Hypothalamus (tissue), 51 donors: ENCODE data around the gene NUTF2.
A peak's percentile ranks its signal among the peaks of the same experiment; 100 is the strongest.
"Not testable (repeated sequence)": the region's sequence is repeated elsewhere in the genome, so short reads cannot be mapped to it uniquely, and the experiment has no call there.

Source experiments
- DNase-seq, 51 donors: peaks; one replicate each; lab custom pipeline; 2025; lab: John Stamatoyannopoulos, UW

NUTF2 gene

GRCh38 chr16:67883146-67883871, 36.6 kb downstream of the NUTF2 start:
- peak in 2 of 51 donors; percentile 15 to 16 for DNase-seq

- peak in 33 of 51 donors; percentile 3 to 64 (median 27) for DNase-seq
Observed at GRCh38 chr16:67883872-67884261, 37.1 kb downstream of the NUTF2 start.

- DNase-seq = peak; percentile 14 to 95 (median 83)
Observed at GRCh38 chr16:67884684-67885083, 38.0 kb downstream of the NUTF2 start, which contains the start of gene NRN1L. NRN1L (plus strand) TSS chr16:67884885; CDS start chr16:67884904, 19 bp downstream.

GRCh38 chr16:67885545-67885944, 38.8 kb downstream of the NUTF2 start:
- DNase-seq = no peak

- DNase-seq = no peak
Observed at GRCh38 chr16:67885976-67886375, 39.2 kb downstream of the NUTF2 start.

- DNase-seq = no peak
Observed at GRCh38 chr16:67886387-67886786, 39.7 kb downstream of the NUTF2 start.

GRCh38 chr16:67888331-67888730, 41.6 kb downstream of the NUTF2 start:
- peak in 2 of 51 donors; percentile 8 to 14 for DNase-seq

GRCh38 chr16:67892375-67892774, 45.6 kb downstream of the NUTF2 start:
- DNase-seq = no peak

GRCh38 chr16:67892899-67893742, 46.4 kb downstream of the NUTF2 start, which contains the start of gene PSKH1:
PSKH1 (plus strand) TSS chr16:67893254; CDS start chr16:67908750, 15,496 bp downstream.
- DNase-seq = peak; percentile 43 to 98 (median 94)

GRCh38 chr16:67893743-67894399, 47.1 kb downstream of the NUTF2 start:
- DNase-seq = peak in 1 of 51 donors; percentile 55

- DNase-seq = peak in 10 of 51 donors; percentile 6 to 48 (median 17)
Observed at GRCh38 chr16:67897231-67897630, 50.5 kb downstream of the NUTF2 start.

GRCh38 chr16:67901734-67902133, 55.0 kb downstream of the NUTF2 start:
- DNase-seq = no peak

- DNase-seq = no peak
Observed at GRCh38 chr16:67902831-67903230, 56.1 kb downstream of the NUTF2 start.

GRCh38 chr16:67907397-67908180, 60.9 kb downstream of the NUTF2 start:
- DNase-seq = peak in 1 of 51 donors; percentile 18

- DNase-seq = no peak
Observed at GRCh38 chr16:67909056-67909742, 62.5 kb downstream of the NUTF2 start.

GRCh38 chr16:67910158-67910557, 63.4 kb downstream of the NUTF2 start:
- peak in 39 of 51 donors; percentile 13 to 95 (median 70) for DNase-seq

GRCh38 chr16:67914758-67915495, 68.2 kb downstream of the NUTF2 start:
- DNase-seq = no peak

GRCh38 chr16:67915496-67915769, 68.7 kb downstream of the NUTF2 start:
- DNase-seq = not testable (repeated sequence)
